ENCODE results near the gene NIT1. TPM values are rescaled to one million over a fixed set of nuclear protein-coding genes. Genes with fewer than 3 reads are reported as not detected.

NIT1 gene
- total RNA-seq, 2 experiments from 2014 or later, result 38.5 to 40.0 TPM

- Mint-ChIP-seq H3K27ac (no peak overlapping the region), H3K27me3 (no peaks in the 10 kb centered on the region), H3K4me1 (ENCODE audit: low read depth) (peaks cover 6% of the 10 kb centered on the region), H3K9me3 (no peaks in the 10 kb centered on the region), H3K4me3 (no peak overlapping the region), H3K36me3 (ENCODE audit: low read depth) (peaks cover 5% of the 10 kb centered on the region)
- POLR2A ChIA-PET, result interaction anchor here (3.3 kb wide), 1 partner anchor 22 kb away, joined by 11 read pairs; the partner anchor contains the start of genes NIT1 and PFDN2
- peak; percentile 74 for TF ChIP-seq CTCF (IDR thresholded peaks at IDR 0.05)
- DNase-seq, result peak; percentile 65
- intact Hi-C loops (cut with micrococcal nuclease), result no loop called here
- ATAC-seq, result no peak
- CTCF ChIA-PET, result interaction anchor here (0.8 to 2.5 kb wide), 16 partner anchors 11 to 188 kb away, joined by 3 to 16 read pairs (median 3); partner anchors contain the start of genes KLHDC9, NIT1, PFDN2 and PPOX
These were observed 21.9 kb downstream of the NIT1 start for GRCh38 chr1:161139766-161140165.

- ChIA-PET CTCF (interaction anchor here (0.7 to 2.4 kb wide), 17 partner anchors 8 to 306 kb away, joined by 3 to 13 read pairs (median 4); partner anchors contain the start of genes ARHGAP30, KLHDC9, NIT1 and PFDN2), POLR2A (interaction anchor here (0.8 to 3.3 kb wide), 5 partner anchors 8 to 44 kb away, joined by 3 to 11 read pairs (median 4); partner anchors contain the start of genes NIT1, PFDN2 and UFC1)
- TF ChIP-seq CTCF (IDR thresholded peaks at IDR 0.05), result no peak
- Mint-ChIP-seq H3K27me3 (no peaks in the 10 kb centered on the region), H3K36me3 (ENCODE audit: low read depth) (peaks cover 4% of the 10 kb centered on the region), H3K4me1 (ENCODE audit: low read depth) (peaks cover 2% of the 10 kb centered on the region), H3K27ac (no peak overlapping the region), H3K4me3 (no peak overlapping the region), H3K9me3 (no peaks in the 10 kb centered on the region)
- ATAC-seq, result no peak
- intact Hi-C loops (cut with micrococcal nuclease), result no loop called here
- no peak for DNase-seq
These were observed 23.0 kb downstream of the NIT1 start for GRCh38 chr1:161140755-161141400.

GRCh38 chr1:161145832-161146231, 27.9 kb downstream of the NIT1 start:
- no peak overlapping the region for H3K4me3 Mint-ChIP-seq
- H3K9me3 Mint-ChIP-seq, result no peaks in the 10 kb centered on the region
- intact Hi-C loops (cut with micrococcal nuclease), result no loop called here
- TF ChIP-seq CTCF (IDR thresholded peaks at IDR 0.05), result no peak
- no peak overlapping the region for H3K27ac Mint-ChIP-seq
- no peaks in the 10 kb centered on the region for H3K36me3 Mint-ChIP-seq (ENCODE audit: low read depth)
- H3K27me3 Mint-ChIP-seq, result no peaks in the 10 kb centered on the region
- DNase-seq (no peak), ATAC-seq (no peak)
- POLR2A ChIA-PET, result no interaction called here
- CTCF ChIA-PET, result interaction anchor here (0.8 kb wide), 3 partner anchors 20 to 148 kb away, joined by 3 read pairs; partner anchors contain the start of gene PPOX
- no peaks in the 10 kb centered on the region for H3K4me1 Mint-ChIP-seq (ENCODE audit: low read depth)

- Mint-ChIP-seq H3K4me3 (peak overlapping the region; percentile 95), H3K4me1 (ENCODE audit: low read depth) (peaks cover 13% of the 10 kb centered on the region), H3K36me3 (ENCODE audit: low read depth) (peaks cover 11% of the 10 kb centered on the region), H3K27ac (peak overlapping the region; percentile 99), H3K9me3 (no peaks in the 10 kb centered on the region), H3K27me3 (no peaks in the 10 kb centered on the region)
- peak; percentile 7 for ATAC-seq
- TF ChIP-seq CTCF (IDR thresholded peaks at IDR 0.05), result no peak
- intact Hi-C loops (cut with micrococcal nuclease), result no loop called here
- no peak for DNase-seq
- ChIA-PET CTCF (interaction anchor here (0.7 to 5.5 kb wide), 4 partner anchors 12 to 316 kb away, joined by 3 to 50 read pairs (median 3); partner anchors contain the start of genes PPOX and TOMM40L), POLR2A (interaction anchor here (0.6 to 4.1 kb wide), 18 partner anchors 12 to 180 kb away, joined by 3 to 34 read pairs (median 4); partner anchors contain the start of genes ARHGAP30, B4GALT3, DEDD and PPOX)
These were observed 35.3 kb downstream of the NIT1 start for GRCh38 chr1:161153176-161153575.
